ENCODE measurements around the gene ATP6V1B1. TPM values are rescaled to one million over a fixed set of nuclear protein-coding genes. Genes with fewer than 3 reads are reported as not detected.

ATP6V1B1 gene
- polyA plus RNA-seq, 1 donor = 1.3 TPM

GRCh38 chr2:70977605-70978205 is 42.0 kb downstream of the ATP6V1B1 start:
- DNase-seq = no peak

DNA sequence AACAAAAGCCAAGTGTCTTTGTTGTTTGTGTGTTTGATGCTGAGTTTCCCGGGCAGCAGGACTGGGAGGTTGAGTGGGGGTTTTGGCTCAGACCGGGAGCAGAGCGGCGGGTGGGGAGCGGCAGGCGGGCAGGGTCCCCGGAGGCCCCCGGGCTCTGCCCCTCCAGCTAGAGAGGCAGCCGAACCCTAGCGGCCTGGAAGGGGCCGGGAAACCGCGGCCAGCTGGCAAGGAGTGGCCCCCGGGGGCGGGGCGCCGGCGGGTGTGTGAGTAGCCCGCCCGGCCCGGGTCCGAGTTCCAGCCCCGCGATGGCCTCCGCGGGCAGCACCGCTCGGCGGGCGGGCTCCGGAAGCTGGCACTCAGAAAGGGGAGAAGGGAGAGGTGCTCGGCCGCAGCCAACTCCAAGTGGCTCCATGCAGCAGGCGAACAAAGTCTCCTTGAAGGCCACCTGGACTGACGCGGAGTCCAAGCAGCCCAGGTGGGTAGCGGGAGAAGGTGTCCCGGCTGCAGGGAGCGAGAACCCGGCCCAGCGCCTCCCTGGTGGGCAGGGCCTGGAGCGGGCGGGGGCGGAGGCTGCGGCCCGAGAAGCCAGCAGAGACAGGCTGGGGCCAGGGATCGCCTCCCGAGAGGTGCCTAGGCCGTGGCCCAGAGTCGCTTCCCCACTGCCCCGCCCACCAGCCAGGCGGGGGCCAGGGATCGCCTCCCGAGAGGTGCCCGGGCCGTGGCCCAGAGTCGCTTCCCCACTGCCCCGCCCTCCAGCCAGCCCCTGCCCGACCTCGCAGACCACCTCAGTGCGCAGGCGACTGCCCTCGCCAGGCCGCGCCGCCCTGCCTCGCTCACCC is 42.9 kb downstream of the ATP6V1B1 start, which contains the start of gene ANKRD53:
TSS of gene ANKRD53 (plus strand) at position 290 of the 839 bp plus-strand sequence. CDS start at position 306, 16 bp downstream.
- DNase-seq = peak; percentile 57

GRCh38 chr2:70979180-70979488 is 43.4 kb downstream of the ATP6V1B1 start:
- DNase-seq = no peak

- no peak for DNase-seq
These were observed 43.9 kb downstream of the ATP6V1B1 start for GRCh38 chr2:70979626-70980025.

GRCh38 chr2:70981421-70981820 is 45.7 kb downstream of the ATP6V1B1 start:
- DNase-seq = no peak

GRCh38 chr2:70981866-70982810 is 46.4 kb downstream of the ATP6V1B1 start:
- no peak for DNase-seq

DNA sequence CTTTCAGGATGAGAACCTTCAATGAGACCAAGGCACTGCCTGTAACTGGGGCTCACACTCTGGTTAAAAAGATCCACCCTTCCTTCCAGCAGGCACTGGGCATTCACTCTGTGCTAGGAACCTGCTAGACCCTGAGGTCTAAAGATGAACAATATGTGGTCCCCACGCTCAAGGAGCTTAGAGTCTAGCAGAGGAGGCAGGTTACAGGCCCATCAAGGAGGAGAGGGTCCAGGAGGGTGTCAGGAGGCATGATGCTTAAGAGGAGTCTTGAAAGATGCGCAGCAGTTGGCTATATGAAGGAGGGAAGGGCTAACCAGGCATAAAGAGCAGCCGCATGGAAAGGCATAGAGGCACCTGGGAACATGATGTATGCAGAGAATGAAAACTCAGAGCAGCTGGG is 47.3 kb downstream of the ATP6V1B1 start:
- DNase-seq = no peak

- no peak for DNase-seq
These were observed 48.0 kb downstream of the ATP6V1B1 start for GRCh38 chr2:70983506-70984227.

- no peak for DNase-seq
These were observed 48.5 kb downstream of the ATP6V1B1 start for GRCh38 chr2:70984228-70984575.

- DNase-seq = no peak
These were observed 49.0 kb downstream of the ATP6V1B1 start for GRCh38 chr2:70984576-70985282.

DNA sequence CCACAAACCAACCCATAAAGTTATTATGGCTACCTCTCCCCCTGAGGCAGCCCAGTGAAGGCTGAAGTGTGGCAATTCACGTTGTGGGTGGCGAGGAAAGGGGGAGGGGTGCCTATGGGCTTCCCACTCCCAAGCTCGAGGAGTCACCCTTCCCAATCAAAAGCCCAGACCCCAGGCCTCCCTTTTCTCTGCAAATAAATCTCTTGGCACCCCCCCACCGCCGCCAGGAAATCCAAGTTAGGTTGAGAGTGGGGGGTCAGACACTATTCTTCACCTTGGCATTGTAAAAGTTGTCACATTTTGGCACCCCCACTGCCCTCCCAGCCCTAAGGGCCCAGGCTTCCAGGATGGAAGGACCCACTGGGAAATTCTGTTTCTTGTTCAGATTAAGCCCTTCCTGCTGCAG is 49.6 kb downstream of the ATP6V1B1 start:
- no peak for DNase-seq

GRCh38 chr2:70985956-70986355 is 50.3 kb downstream of the ATP6V1B1 start:
- DNase-seq = no peak

DNA sequence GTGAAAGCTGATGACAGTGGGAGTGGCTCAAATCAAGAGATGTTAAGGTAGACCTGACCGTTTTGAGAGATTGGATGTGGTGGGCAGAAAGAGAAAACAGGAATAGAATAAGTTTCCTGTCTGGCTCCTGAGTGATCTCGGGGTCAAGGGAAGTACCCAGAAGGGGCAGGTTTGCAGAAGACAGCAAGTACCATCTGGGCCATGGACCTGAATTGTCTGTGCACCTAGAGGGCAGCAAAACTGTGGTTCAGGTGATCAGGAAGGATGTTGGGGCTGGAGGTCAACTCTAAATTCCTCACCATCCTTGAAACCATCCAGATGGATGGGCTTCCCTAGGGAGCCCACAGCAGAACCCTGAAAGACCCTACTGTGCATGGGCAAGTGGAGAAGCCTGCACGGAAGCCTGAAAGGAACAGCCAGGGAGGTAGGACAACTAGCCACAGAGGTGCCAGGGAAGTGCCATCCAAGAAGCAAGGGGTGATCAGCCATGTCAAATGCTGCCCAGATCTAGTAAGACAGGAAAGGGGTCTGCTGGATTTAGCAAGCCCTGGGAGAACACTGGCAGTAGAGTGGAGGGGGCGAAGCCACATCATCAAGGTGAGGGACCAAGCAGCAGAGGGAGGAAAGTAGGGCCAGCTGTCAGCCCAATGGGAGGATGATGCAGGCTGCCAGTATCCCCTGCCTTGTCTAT is 50.9 kb downstream of the ATP6V1B1 start:
- no peak for DNase-seq

- no peak for DNase-seq
These were observed 51.7 kb downstream of the ATP6V1B1 start for GRCh38 chr2:70987386-70987785.

GRCh38 chr2:70988151-70988550 is 52.5 kb downstream of the ATP6V1B1 start:
- DNase-seq = no peak

GRCh38 chr2:70988726-70989648 is 53.3 kb downstream of the ATP6V1B1 start:
- no peak for DNase-seq

GRCh38 chr2:70990216-70990615 is 54.5 kb downstream of the ATP6V1B1 start:
- no peak for DNase-seq

- DNase-seq = no peak
These were observed 55.4 kb downstream of the ATP6V1B1 start for GRCh38 chr2:70991142-70991541.

- DNase-seq = no peak
These were observed 56.0 kb downstream of the ATP6V1B1 start for GRCh38 chr2:70991742-70992141.
